H9 (cell line): ENCODE measurements around the gene ELAVL1. TPM values are rescaled to one million over a fixed set of nuclear protein-coding genes. Genes with fewer than 3 reads are reported as not detected.

ENCODE experiments used
- DNase-seq: peaks from one replicate; pipeline ENCODE4 v3.0.0-alpha.2; 2017
- H2AFZ ChIP-seq: one replicate; pipeline ENCODE4 v1.6.1; 2013; ENCODE audit warnings: mild to moderate bottlenecking, low read length, control low read depth, moderate library complexity
- H2AK5ac ChIP-seq: 2 replicates; pipeline ENCODE4 v1.6.1; 2013; ENCODE audit warnings: low read length, control low read depth, mixed read lengths; ENCODE audit not compliant: insufficient read length
- H2BK120ac ChIP-seq: one replicate; pipeline ENCODE4 v1.6.1; 2013; ENCODE audit warnings: low read depth, mild to moderate bottlenecking, low read length, control low read depth, inconsistent platforms; ENCODE audit not compliant: poor library complexity, severe bottlenecking
- H2BK12ac ChIP-seq: 2 replicates; pipeline ENCODE4 v1.6.1; 2013; ENCODE audit warnings: low read length, control low read depth, mixed read lengths, low read depth; ENCODE audit not compliant: insufficient read length
- H2BK15ac ChIP-seq: 2 replicates; pipeline ENCODE4 v1.6.1; 2013; ENCODE audit warnings: low read depth, low read length, control low read depth
- H2BK20ac ChIP-seq: one replicate; pipeline ENCODE4 v1.6.1; 2013; ENCODE audit warnings: low read depth, mild to moderate bottlenecking, low read length, control low read depth, inconsistent platforms; ENCODE audit not compliant: poor library complexity, severe bottlenecking
- H2BK5ac ChIP-seq: 2 replicates; pipeline ENCODE4 v1.6.1; 2013; ENCODE audit warnings: low read length, control low read depth, mixed read lengths; ENCODE audit not compliant: insufficient read length
- H3K14ac ChIP-seq: 2 replicates; pipeline ENCODE4 v1.6.1; 2013; ENCODE audit warnings: low read length, control low read depth; ENCODE audit not compliant: insufficient read depth
- H3K18ac ChIP-seq: 2 replicates; pipeline ENCODE4 v1.6.1; 2013; ENCODE audit warnings: low read depth, mild to moderate bottlenecking, mixed read lengths, low read length, control low read depth; ENCODE audit not compliant: insufficient read length
- H3K23ac ChIP-seq: 2 replicates; pipeline ENCODE4 v1.6.1; 2013; ENCODE audit warnings: low read length, control low read depth, mixed read lengths, low read depth; ENCODE audit not compliant: insufficient read length
- H3K23me2 ChIP-seq: 2 replicates; pipeline ENCODE4 v1.6.1; 2013; ENCODE audit warnings: low read depth, mild to moderate bottlenecking, mixed read lengths, low read length, control low read depth; ENCODE audit not compliant: insufficient read length, poor library complexity, severe bottlenecking
- H3K27ac ChIP-seq: 2 replicates; pipeline ENCODE4 v1.5.1; 2013; ENCODE audit warnings: low read length, control low read depth, mixed read lengths, low read depth; ENCODE audit not compliant: insufficient read length
- H3K27me3 ChIP-seq: 2 replicates; pipeline ENCODE4 v1.6.1; 2013; ENCODE audit warnings: low read length, control low read depth, inconsistent platforms; ENCODE audit not compliant: insufficient read depth
- H3K4ac ChIP-seq: 2 replicates; pipeline ENCODE4 v1.6.1; 2013; ENCODE audit warnings: low read depth, mild to moderate bottlenecking, control low read depth, inconsistent platforms, low read length, moderate library complexity
- H3K4me1 ChIP-seq: 2 replicates; pipeline ENCODE4 v1.6.1; 2013; ENCODE audit warnings: low read length, control low read depth, inconsistent platforms; ENCODE audit not compliant: insufficient read depth
- H3K4me2 ChIP-seq: 2 replicates; pipeline ENCODE4 v1.6.1; 2013; ENCODE audit warnings: low read length, control low read depth, mixed read lengths; ENCODE audit not compliant: insufficient read length, insufficient read depth
- H3K56ac ChIP-seq: 2 replicates; pipeline ENCODE4 v1.6.1; 2013; ENCODE audit warnings: low read depth, mild to moderate bottlenecking, mixed read lengths, low read length, control low read depth; ENCODE audit not compliant: insufficient read length
- H3K79me1 ChIP-seq: 2 replicates; pipeline ENCODE4 v1.6.1; 2013; ENCODE audit warnings: low read depth, mild to moderate bottlenecking, moderate library complexity, low read length, control low read depth, inconsistent platforms; ENCODE audit not compliant: insufficient read depth, poor library complexity, severe bottlenecking
- H3K79me2 ChIP-seq: 2 replicates; pipeline ENCODE4 v1.6.1; 2013; ENCODE audit warnings: low read length, control low read depth, inconsistent platforms; ENCODE audit not compliant: insufficient read depth
- H3K9ac ChIP-seq: 2 replicates; pipeline ENCODE4 v1.6.1; 2013; ENCODE audit warnings: low read length, control low read depth, mixed read lengths; ENCODE audit not compliant: insufficient read length; ENCODE audit errors: extremely low read depth
- H3K9me3 ChIP-seq: one replicate; pipeline ENCODE4 v1.6.1; 2013; ENCODE audit warnings: low read depth, low read length, inconsistent platforms; ENCODE audit not compliant: control insufficient read depth
- H3T11ph ChIP-seq: one replicate; pipeline ENCODE4 v1.6.1; 2013; ENCODE audit warnings: mild to moderate bottlenecking, low read length, control low read depth, inconsistent platforms
- H4K20me1 ChIP-seq: one replicate; pipeline ENCODE4 v1.6.1; 2013; ENCODE audit not compliant: control insufficient read depth, insufficient read length, insufficient read depth
- H4K5ac ChIP-seq: 2 replicates; pipeline ENCODE4 v1.6.1; 2013; ENCODE audit warnings: low read depth, mild to moderate bottlenecking, mixed read lengths, low read length, control low read depth; ENCODE audit not compliant: insufficient read length
- H4K8ac ChIP-seq: replicated peaks from 2 replicates; pipeline ENCODE4 v1.6.1; 2013; ENCODE audit warnings: low read length, control low read depth, mixed read lengths, low read depth; ENCODE audit not compliant: insufficient read length
- H4K91ac ChIP-seq: 2 replicates; pipeline ENCODE4 v1.6.1; 2013; ENCODE audit warnings: low read depth, mild to moderate bottlenecking, moderate library complexity, mixed read lengths, low read length, control low read depth; ENCODE audit not compliant: insufficient read length
- H3K27ac Mint-ChIP-seq, 3 experiments: 2 replicates in 2 of 3; 3 replicates in 1 of 3; pipeline ENCODE4 v1.8.0; 2020 to 2021; ENCODE audit warnings: mixed read lengths in 3 of 3, mild to moderate bottlenecking in 1 of 3, moderate library complexity in 1 of 3
- H3K27me3 Mint-ChIP-seq: 2 replicates; pipeline ENCODE4 v1.8.0; 2021; ENCODE audit warnings: low read depth, mild to moderate bottlenecking, moderate library complexity, mixed read lengths
- H3K36me3 Mint-ChIP-seq, 3 experiments: 2 replicates in 2 of 3; 3 replicates in 1 of 3; pipeline ENCODE4 v1.8.0; 2020 to 2021; ENCODE audit warnings: low read depth in 3 of 3, mixed read lengths in 3 of 3; ENCODE audit not compliant: insufficient read depth in 1 of 3
- H3K4me1 Mint-ChIP-seq, 2 experiments: 2 replicates each; pipeline ENCODE4 v1.8.0; 2020; ENCODE audit warnings: mixed read lengths in 2 of 2
- H3K4me3 Mint-ChIP-seq, 2 experiments: 2 replicates in 1 of 2; 3 replicates in 1 of 2; pipeline ENCODE4 v1.8.0; 2020 to 2021; ENCODE audit warnings: mild to moderate bottlenecking in 2 of 2, mixed read lengths in 2 of 2, moderate library complexity in 1 of 2
- H3K9me3 Mint-ChIP-seq, 2 experiments: 2 replicates in 1 of 2; 3 replicates in 1 of 2; pipeline ENCODE4 v1.8.0; 2020; ENCODE audit warnings: mild to moderate bottlenecking in 2 of 2, mixed read lengths in 2 of 2, moderate library complexity in 1 of 2
- WGBS: extraction: QIAGEN DNeasy Blood & Tissue Kit; methylation state at CpG from one replicate; pipeline ENCODE4 v1.1.7; 2013; ENCODE audit warnings: missing lambda C conversion rate, low lambda C conversion rate, mixed read lengths; ENCODE audit not compliant: insufficient read length; ENCODE audit errors: extremely low coverage; 5-methylcytosine and 5-hydroxymethylcytosine counted together
- total RNA-seq: library from RNA; stranded (reverse); gene quantifications from 2 replicates; pipeline ENCODE4 v1.2.1, GENCODE V29; 2021
- TF ChIP-seq, protein P1 (sequence below): fragments of 200-600 bp; sonication (generic); conservative IDR thresholded peaks from 3 replicates; pipeline ENCODE4 v1.8.0; 2021; ENCODE audit warnings: antibody characterized with exemption, mild to moderate bottlenecking

Gene ELAVL1
- total RNA-seq, 1 experiment from 2014 or later = 149 TPM

DNA sequence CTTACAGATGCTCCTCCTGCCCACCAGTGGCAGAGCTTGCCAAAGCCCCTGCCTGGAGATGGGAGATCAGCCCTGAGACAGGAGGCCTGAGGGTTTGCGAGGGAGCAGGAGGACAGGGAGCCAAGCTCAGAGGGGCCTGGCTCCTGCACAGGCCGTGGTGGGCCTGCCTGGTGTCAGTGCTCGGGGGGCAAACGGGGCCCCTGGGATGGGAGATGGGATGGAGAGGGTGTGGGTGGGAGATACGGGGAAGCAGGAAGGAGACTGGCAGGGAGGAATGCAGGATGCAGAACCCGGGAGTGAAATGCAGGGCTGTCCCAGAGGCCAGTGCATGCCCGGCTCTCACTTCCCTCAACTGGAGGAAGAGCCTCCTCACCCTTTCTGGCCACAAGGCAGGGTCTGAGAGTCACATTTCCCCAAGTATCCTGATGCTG, 19.9 kb downstream of the ELAVL1 start:
- no peak overlapping the region for H3K4me2 ChIP-seq
- H3K79me2 ChIP-seq = no peaks in the 10 kb centered on the region; the same call in 1 of the 2 replicates
- no peaks in the 10 kb centered on the region for H3K23me2 ChIP-seq
- Mint-ChIP-seq H3K4me1 (0 out of 4 replicates have a peak, but pooled peaks cover 0 to 2% of the 10 kb centered on the region in 2 experiments), H3K27ac (peak overlapping the region in 1 of 3 experiments; percentile 44; a peak in 1 of 7 replicates), H3K9me3 (no peaks in the 10 kb centered on the region), H3K36me3 (peaks cover 55 to 85% (median 81%) of the 10 kb centered on the region in 3 experiments), H3K4me3 (no peak overlapping the region), H3K27me3 (no peaks in the 10 kb centered on the region)
- H2BK15ac ChIP-seq = no peak overlapping the region
- H2BK12ac ChIP-seq = no peak overlapping the region
- no peak overlapping the region for H3K9ac ChIP-seq
- no peak overlapping the region for H2BK5ac ChIP-seq
- no peak overlapping the region for H3K14ac ChIP-seq
- H3K56ac ChIP-seq = no peak overlapping the region
- H3K27ac ChIP-seq = no peak overlapping the region
- H2AFZ ChIP-seq = no peak overlapping the region
- H4K91ac ChIP-seq = no peak overlapping the region
- H3K79me1 ChIP-seq = peaks cover 11% of the 10 kb centered on the region
- no peak overlapping the region for H4K8ac ChIP-seq
- H3K4me1 ChIP-seq = no peaks in the 10 kb centered on the region
- no peak overlapping the region for H2BK20ac ChIP-seq
- WGBS = no CpG with 5 or more reads among the region's 7 CpGs
- no peak overlapping the region for H2AK5ac ChIP-seq
- TF ChIP-seq, protein P1, sequence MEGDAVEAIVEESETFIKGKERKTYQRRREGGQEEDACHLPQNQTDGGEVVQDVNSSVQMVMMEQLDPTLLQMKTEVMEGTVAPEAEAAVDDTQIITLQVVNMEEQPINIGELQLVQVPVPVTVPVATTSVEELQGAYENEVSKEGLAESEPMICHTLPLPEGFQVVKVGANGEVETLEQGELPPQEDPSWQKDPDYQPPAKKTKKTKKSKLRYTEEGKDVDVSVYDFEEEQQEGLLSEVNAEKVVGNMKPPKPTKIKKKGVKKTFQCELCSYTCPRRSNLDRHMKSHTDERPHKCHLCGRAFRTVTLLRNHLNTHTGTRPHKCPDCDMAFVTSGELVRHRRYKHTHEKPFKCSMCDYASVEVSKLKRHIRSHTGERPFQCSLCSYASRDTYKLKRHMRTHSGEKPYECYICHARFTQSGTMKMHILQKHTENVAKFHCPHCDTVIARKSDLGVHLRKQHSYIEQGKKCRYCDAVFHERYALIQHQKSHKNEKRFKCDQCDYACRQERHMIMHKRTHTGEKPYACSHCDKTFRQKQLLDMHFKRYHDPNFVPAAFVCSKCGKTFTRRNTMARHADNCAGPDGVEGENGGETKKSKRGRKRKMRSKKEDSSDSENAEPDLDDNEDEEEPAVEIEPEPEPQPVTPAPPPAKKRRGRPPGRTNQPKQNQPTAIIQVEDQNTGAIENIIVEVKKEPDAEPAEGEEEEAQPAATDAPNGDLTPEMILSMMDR = no peak
- no peaks in the 10 kb centered on the region for H3K27me3 ChIP-seq
- no peak for DNase-seq
- H4K5ac ChIP-seq = no peak overlapping the region
- no peak overlapping the region for H3T11ph ChIP-seq
- peaks cover 5% of the 10 kb centered on the region for H4K20me1 ChIP-seq
- H3K23ac ChIP-seq = no peak overlapping the region
- H3K4ac ChIP-seq = no peak overlapping the region
- H2BK120ac ChIP-seq = no peak overlapping the region
- no peak overlapping the region for H3K18ac ChIP-seq
- H3K9me3 ChIP-seq = no peaks in the 10 kb centered on the region
